ENCODE data around the gene DPP3. TPM values are rescaled to one million over a fixed set of nuclear protein-coding genes. Genes with fewer than 3 reads are reported as not detected.

The DPP3 gene
- polyA plus RNA-seq, 1 experiment, result 85.2 TPM

DNA sequence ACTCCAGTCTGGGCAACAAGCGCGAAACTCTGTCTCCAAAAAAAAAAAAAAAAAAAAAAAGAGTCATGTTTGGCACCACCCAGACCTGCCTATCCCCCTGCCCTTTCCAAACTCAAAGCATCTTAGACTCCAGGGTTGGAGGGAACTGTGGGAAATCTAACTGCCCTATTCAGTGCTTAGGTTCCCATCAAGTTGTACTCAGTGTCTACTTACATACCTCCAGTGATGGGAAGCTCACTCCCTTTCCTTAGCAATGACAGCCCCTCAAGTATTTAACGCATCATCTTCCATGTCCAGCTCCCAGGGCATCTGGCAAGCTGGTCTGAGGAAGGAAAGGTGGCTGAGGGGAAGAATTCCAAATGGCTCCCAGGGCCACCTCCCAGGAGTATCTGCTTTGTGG is 69.5 kb downstream of the DPP3 start:
- Histone ChIP-seq H3K27me3 (ENCODE audit: control insufficient read depth, insufficient read depth, low read length) (peaks cover 12% of the 10 kb centered on the region), H3K4me3 (ENCODE audit: low read depth, low read length) (no peak overlapping the region), H3K36me3 (ENCODE audit: control insufficient read depth, insufficient read depth, low read length) (no peaks in the 10 kb centered on the region)
- no peak for DNase-seq (ENCODE audit: low read depth)
- ChIA-PET CTCF (no interaction called here), POLR2A (no interaction called here)
- TF ChIP-seq, protein P1, sequence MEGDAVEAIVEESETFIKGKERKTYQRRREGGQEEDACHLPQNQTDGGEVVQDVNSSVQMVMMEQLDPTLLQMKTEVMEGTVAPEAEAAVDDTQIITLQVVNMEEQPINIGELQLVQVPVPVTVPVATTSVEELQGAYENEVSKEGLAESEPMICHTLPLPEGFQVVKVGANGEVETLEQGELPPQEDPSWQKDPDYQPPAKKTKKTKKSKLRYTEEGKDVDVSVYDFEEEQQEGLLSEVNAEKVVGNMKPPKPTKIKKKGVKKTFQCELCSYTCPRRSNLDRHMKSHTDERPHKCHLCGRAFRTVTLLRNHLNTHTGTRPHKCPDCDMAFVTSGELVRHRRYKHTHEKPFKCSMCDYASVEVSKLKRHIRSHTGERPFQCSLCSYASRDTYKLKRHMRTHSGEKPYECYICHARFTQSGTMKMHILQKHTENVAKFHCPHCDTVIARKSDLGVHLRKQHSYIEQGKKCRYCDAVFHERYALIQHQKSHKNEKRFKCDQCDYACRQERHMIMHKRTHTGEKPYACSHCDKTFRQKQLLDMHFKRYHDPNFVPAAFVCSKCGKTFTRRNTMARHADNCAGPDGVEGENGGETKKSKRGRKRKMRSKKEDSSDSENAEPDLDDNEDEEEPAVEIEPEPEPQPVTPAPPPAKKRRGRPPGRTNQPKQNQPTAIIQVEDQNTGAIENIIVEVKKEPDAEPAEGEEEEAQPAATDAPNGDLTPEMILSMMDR (IDR thresholded peaks at IDR 0.05; ENCODE audit: insufficient read depth, low read depth, low read length), result no peak

DNA sequence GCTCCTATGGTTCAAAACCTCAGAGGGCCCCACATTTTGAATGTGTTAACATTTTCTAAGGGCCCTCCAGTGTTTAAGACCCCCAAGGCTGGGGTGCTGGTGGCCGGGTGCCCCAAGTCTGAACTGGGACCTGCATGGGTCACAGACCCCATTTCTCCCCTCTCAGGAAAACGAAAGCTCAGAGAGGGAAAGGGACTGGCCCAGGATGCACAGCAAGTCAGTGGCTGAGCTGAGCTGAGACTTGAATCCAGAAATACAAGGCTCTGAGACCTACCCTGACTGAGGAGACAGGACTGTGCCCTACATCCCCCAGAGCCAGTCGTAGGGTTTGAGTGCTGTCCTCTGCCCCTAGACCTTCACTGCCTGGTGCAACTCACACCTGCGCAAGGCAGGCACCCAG is 70.7 kb downstream of the DPP3 start:
- ChIA-PET POLR2A (no interaction called here), CTCF (no interaction called here)
- TF ChIP-seq, protein P1 (IDR thresholded peaks at IDR 0.05; ENCODE audit: insufficient read depth, low read depth, low read length), result no peak
- DNase-seq (ENCODE audit: low read depth), result no peak
- peaks cover 12% of the 10 kb centered on the region for H3K27me3 ChIP-seq (ENCODE audit: control insufficient read depth, insufficient read depth, low read length)
- H3K4me3 ChIP-seq (ENCODE audit: low read depth, low read length), result no peak overlapping the region
- no peaks in the 10 kb centered on the region for H3K36me3 ChIP-seq (ENCODE audit: control insufficient read depth, insufficient read depth, low read length)

DNA sequence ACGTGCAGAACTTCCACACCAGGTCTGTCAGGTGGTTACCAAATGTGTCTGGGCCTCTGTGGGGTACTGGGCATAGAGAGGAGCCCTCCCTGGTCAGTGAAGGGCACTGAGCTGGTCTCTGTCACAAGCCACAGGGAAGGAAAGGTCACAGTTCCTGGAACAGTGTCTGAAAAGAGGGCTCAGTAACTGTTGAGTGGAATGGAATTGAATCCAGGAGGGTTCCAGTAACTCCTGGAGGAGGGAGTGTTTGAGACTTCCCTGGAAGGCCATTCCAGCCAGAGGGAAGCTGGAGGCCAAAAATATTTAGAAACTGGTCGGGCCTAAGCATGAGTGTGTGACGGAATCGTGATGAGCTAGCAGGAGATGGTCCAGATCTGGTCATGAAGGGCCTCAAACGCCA is 74.4 kb downstream of the DPP3 start:
- DNase-seq (ENCODE audit: low read depth), result no peak
- H3K4me3 ChIP-seq (ENCODE audit: low read depth, low read length), result no peak overlapping the region
- peaks cover 14% of the 10 kb centered on the region for H3K27me3 ChIP-seq (ENCODE audit: control insufficient read depth, insufficient read depth, low read length)
- ChIA-PET CTCF (interaction anchor here (0.9 kb wide), 1 partner anchor 9 kb away, joined by 5 read pairs; no protein-coding TSS in a partner anchor), POLR2A (no interaction called here)
- no peaks in the 10 kb centered on the region for H3K36me3 ChIP-seq (ENCODE audit: control insufficient read depth, insufficient read depth, low read length)
- TF ChIP-seq, protein P1 (IDR thresholded peaks at IDR 0.05; ENCODE audit: insufficient read depth, low read depth, low read length), result no peak

DNA sequence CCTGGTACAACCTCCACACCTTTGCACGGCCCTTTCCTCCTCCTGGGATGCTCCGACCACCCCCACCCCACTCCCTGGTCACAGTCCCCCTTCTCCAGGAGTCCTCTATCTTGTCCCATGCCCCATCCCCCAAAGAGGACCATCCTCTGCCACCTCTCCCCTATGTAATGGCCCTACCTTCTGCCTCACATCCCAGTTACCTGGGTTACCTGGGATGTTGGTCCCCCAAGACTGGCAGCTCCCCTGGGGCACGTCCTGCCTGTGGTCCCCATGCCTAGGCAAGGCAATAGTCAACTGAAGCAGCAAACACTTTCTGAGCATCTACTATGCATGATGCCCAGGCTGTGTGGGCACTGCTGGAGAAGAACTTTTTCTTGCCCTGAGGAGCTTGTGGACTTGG is 75.2 kb downstream of the DPP3 start:
- POLR2A ChIA-PET, result no interaction called here
- H3K27me3 ChIP-seq (ENCODE audit: control insufficient read depth, insufficient read depth, low read length), result peaks cover 9% of the 10 kb centered on the region
- DNase-seq (ENCODE audit: low read depth), result no peak
- CTCF ChIA-PET, result no interaction called here
- no peak overlapping the region for H3K4me3 ChIP-seq (ENCODE audit: low read depth, low read length)
- TF ChIP-seq, protein P1 (IDR thresholded peaks at IDR 0.05; ENCODE audit: insufficient read depth, low read depth, low read length), result no peak
- no peaks in the 10 kb centered on the region for H3K36me3 ChIP-seq (ENCODE audit: control insufficient read depth, insufficient read depth, low read length)

DNA sequence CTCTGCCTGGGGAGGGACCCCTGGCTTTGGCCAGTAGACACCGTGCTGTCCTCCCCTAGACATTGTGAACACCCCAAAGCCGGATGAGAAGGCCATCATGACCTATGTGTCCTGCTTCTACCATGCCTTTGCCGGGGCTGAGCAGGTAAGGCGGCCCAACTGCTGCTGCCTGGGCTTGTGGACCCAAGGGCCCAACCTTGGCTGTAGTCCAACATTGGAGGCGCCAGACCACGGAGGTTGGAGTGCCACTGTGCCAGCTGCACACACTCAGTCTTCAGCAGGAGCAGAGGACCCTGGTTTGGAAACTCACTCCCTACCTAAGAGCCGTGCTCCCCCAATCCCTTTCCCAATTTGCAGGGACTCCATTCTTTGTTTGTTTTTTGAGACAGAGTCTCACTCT is 75.9 kb downstream of the DPP3 start:
- H3K4me3 ChIP-seq (ENCODE audit: low read depth, low read length), result no peak overlapping the region
- ChIA-PET CTCF (no interaction called here), POLR2A (no interaction called here)
- DNase-seq (ENCODE audit: low read depth), result no peak
- peaks cover 7% of the 10 kb centered on the region for H3K27me3 ChIP-seq (ENCODE audit: control insufficient read depth, insufficient read depth, low read length)
- TF ChIP-seq, protein P1 (IDR thresholded peaks at IDR 0.05; ENCODE audit: insufficient read depth, low read depth, low read length), result no peak
- H3K36me3 ChIP-seq (ENCODE audit: control insufficient read depth, insufficient read depth, low read length), result no peaks in the 10 kb centered on the region

Data from BJ (cell line).